Myocyte (in vitro differentiated cells): ENCODE data around the gene TC2N. TPM values are rescaled to one million over a fixed set of nuclear protein-coding genes. Genes with fewer than 3 reads are reported as not detected.
"Not testable (repeated sequence)": the region's sequence is repeated elsewhere in the genome, so short reads cannot be mapped to it uniquely, and the experiment has no call there.

Experiments used
- DNase-seq: peaks from one replicate; pipeline ENCODE4 v3.0.0-alpha.2; 2012; ENCODE audit warnings: low read depth
- total RNA-seq: library from RNA; depleted of rRNA; stranded (reverse); fragments of >200 nt; gene quantifications from 2 replicates; pipeline ENCODE4 v1.2.3, GENCODE V29; 2014

TC2N gene
- total RNA-seq, 1 donor from 2014 or later, result not detected

GRCh38 chr14:91870001-91870400 lies 2.7 kb upstream of the TC2N start:
- no peak for DNase-seq

DNA sequence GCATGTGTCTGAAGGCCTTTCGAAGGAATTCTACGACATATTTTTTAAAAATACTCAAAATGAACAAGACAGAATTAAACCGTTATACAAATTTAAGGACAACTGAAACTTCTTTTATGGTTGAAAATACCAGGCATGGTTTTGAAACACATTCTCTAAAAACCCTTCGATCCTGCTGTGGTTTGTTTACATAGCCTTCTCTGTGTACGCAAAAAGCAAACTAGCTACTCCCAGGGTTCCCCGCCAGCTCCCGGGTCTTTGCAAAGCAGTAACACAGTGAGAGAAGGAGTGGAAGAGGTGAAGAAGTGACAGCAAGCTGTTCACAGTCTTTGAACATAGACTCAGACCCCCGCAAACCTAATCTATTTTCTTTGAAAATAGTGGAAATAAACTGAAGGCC lies 2.2 kb upstream of the TC2N start:
- DNase-seq, result no peak

DNA sequence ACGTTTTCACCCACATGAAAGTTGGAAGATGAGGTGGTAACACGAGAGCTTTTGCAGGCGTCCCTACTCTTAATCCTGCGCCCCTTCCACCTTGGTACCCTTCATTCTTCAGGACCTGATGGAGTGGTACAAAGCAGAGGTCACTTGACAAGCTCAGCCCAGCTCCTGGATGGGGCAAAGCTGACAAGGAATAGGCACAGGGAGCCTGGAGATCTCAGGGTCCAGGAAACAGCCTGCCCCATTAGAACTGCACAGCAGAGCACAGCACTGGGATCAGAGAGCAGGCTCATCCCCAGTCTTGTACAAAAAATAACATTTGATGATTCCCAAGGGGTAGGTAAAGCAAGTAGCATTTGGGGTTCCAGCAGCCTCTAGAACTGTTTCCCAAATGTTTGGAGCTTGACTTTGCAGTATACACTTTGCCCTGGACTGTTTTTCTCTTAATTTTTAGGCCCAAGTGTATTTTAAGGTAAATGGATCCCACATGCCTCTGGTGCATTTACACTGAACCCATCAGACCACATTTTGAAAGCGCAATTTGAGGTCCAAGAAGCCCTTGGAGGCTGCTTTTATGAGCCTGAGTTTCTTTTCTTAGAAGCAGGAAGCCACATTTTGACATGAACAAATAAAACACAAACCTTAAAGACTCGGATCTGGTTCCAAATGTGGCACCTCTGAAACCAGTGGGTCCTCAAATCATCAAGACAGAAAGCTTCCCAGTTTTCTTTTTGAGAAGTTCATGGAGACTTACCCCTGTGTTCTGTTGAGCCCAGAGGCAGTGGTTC lies 633 bp downstream of the TC2N start:
- no peak for DNase-seq

GRCh38 chr14:91866061-91866460 lies 1.3 kb downstream of the TC2N start:
- DNase-seq, result peak; percentile 40

- DNase-seq, result no peak
Measured at GRCh38 chr14:91862417-91862816, 4.9 kb downstream of the TC2N start.

DNA sequence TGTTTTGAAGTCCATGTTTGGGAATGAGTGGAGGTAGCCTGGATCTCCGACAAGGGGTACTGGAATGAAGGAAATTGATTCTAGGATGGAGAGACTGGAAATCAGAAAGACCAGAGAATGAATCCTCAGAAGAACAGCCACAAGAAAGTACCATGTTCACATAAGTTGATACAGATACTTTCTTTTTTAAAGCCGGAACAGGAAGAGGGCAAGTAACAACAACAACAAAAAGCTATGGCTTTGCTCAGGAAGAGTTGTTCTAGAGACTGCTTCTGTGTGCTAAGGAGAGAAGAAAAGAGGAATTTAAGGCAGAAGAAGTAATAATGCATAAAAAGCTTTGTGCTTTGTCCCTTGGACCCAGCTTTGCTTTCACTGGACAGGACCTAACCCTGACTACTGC lies 6.2 kb downstream of the TC2N start:
- no peak for DNase-seq

DNA sequence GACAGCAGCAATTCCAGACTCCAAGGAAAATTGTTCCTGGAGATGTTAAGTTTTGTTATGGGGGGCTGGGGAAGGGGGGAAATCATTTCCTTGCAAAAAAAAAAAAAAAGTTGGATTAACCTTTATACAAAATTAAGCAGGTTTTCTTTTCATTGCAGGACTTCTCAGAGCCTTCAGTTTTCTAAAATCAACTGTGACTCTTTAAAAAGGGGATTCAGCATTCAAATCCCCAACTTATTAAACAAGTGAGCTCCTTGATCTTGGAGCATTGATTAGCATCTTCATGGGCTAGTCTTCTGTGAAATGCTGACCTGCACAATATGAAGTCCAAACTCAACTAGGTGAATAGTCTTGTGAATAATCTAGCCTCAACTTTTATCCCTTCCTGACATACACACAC lies 7.1 kb downstream of the TC2N start:
- no peak for DNase-seq

DNA sequence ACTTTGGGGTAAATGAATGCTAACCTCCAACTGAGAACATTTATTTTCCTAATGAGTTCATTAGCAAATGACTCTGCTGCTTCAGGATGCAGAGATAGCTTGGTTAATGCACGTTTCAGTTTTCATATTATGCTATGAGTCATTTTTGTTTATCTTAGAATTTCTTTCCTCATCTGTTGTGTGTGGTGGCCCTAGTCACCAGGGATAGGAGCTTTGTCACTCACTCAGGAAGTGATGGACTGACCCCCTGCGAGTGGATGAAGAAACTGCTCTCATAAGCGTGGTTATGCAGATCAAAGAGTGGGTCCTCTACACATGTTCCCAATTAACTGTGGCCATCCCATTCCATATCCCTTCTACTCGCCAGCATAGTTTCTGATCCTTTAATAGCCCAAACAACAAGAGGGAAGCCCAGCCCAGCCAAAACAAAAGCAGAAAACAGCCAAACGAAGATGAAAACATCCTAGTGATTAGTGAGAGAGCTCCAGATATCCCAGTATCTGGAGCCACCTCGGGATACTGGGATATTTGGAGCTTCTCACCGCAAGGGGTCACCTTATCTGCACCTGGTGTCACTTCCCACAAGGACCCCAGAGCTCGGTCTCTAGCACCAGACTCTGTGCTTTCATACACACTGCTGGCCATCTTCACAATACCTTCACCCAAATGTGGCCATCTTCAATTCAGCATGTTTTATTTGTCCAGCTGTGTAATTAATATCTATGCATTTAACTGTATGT lies 8.6 kb downstream of the TC2N start:
- peak; percentile 19 for DNase-seq

- no peak for DNase-seq
Measured at GRCh38 chr14:91857614-91858013, 9.7 kb downstream of the TC2N start.

GRCh38 chr14:91854327-91854934 lies 12.9 kb downstream of the TC2N start:
- no peak for DNase-seq

DNA sequence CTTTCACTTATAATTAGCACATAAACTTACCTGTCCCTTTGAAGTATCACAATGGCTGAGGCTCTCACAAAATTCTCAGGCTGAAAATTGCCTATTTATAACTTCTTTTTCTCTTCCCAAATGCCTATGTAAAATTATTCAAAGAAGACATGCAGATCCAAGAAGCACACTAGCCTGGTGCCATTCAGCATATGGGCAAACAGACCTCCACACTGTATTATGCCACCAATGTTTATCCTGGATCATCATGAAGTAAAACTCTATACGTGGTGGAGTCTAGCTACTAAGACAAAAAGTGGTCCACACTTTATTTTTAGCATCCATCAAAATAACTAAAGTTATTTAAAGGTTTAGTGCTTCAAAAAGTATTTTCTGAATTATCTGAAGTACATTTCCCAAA lies 15.8 kb downstream of the TC2N start:
- no peak for DNase-seq

DNA sequence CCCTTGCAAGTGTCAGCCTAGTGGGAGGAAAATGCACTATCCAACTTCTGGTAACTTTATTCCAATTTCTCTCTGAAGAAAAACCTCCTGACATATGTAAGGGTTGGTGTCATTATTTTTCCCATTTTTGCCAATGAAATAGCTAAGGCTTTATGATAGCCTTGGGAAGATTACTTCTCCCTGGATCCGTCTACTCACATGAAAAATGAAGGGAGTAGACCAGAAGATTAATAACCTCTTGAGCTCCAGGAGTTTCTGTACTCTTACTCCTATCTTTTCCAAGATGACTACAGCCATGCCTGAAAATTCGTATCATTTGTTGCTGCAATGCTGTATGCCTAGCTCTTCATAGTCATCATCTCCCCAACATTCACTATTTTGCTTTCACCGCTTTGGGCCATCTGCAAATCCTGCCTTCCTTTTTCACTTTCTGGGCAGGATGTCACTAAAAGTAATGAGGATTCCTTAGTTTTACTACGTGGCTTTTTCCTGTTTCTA lies 18.8 kb downstream of the TC2N start:
- DNase-seq, result no peak

DNA sequence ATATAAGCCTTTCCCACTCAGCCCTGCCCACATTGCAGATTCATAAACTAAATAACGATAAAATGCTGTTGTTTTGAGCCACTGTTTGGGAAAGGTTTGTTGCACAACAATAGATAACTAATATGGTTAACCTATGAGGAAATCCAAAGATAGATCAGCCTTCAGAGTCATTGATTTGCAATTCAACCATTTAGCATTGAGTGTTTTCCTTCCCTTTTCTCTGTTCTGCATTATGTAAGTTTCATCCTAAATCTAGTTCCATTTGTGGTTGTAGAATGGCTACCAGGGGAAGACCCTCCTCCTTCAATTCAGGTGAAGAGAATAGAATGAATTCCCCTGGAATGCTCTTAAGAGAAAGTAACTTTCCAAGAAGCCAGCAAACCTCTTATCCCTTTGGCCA lies 19.6 kb downstream of the TC2N start:
- DNase-seq, result no peak

GRCh38 chr14:91845652-91846051 lies 21.7 kb downstream of the TC2N start:
- DNase-seq, result no peak

DNA sequence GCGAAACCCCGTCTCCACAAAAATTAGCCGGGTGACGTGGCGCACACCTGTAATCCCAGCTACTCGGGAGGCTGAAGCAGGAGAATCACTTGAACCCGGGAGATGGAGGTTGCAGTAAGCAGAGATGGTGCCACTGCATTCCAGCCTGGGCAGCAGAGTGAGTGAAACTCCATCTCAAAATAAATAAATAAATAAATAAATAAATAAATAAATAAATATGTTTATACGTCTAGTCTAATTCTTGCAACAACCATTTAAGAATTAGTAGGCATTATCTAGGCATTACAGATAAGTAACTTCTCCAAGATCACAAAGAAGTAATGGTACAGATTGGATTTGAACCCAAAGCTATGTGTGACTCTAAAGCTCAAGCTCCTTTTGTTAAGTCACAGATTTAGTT lies 22.3 kb downstream of the TC2N start:
- not testable (repeated sequence) for DNase-seq

DNA sequence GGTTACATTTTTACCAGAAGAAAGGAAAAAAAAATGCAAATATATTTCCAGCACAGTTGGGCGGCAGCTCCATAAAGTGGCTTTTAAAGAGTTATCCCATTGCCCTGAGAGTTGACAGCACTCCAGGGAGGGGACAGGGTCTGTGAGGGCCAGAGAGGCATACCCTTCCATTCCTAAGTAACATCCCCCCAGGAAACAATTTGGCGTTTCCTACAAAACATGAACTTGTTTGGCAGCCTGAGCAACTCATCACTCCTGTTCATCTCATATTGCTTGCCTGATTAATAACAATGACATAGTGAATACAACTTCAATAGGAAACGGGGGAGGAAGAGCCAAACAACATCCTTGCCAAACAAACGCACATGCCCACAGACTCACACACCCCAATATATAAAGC lies 23.3 kb downstream of the TC2N start:
- no peak for DNase-seq

DNA sequence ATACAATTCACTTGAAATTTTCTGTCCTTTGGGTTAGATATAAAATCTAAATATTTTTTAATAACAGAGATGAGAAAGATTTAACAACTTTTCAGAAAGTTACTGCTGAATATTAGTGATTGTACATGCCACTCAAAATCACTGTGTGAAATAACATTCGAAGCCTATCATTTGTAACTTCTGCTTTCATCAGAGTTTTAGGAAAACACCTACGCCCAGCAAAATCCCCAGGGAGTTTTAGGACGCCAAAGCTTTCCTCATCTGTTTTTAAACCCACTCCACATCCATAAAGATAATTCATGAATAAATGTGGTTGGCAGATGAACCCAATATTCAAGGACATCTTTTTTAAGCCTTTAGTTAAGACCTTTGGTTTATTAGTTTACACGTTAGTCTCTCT lies 23.9 kb downstream of the TC2N start:
- no peak for DNase-seq

GRCh38 chr14:91841065-91841464 lies 26.3 kb downstream of the TC2N start:
- no peak for DNase-seq

GRCh38 chr14:91839749-91840148 lies 27.6 kb downstream of the TC2N start:
- no peak for DNase-seq

GRCh38 chr14:91837076-91837475 lies 30.3 kb downstream of the TC2N start:
- no peak for DNase-seq

- no peak for DNase-seq
Measured at GRCh38 chr14:91835920-91836843, 31.2 kb downstream of the TC2N start.
